Endodermal cell (in vitro differentiated cells): Measurements from ENCODE around the gene TNIK. TPM values are rescaled to one million over a fixed set of nuclear protein-coding genes. Genes with fewer than 3 reads are reported as not detected.

Source experiments
- DNase-seq: peaks from one replicate; pipeline ENCODE4 v3.0.0-alpha.2; 2017
- H3K27ac ChIP-seq: 2 replicates; pipeline ENCODE4 v1.5.1; 2013; ENCODE audit warnings: mild to moderate bottlenecking, low read depth, low read length, moderate library complexity
- H3K27me3 ChIP-seq: 2 replicates; pipeline ENCODE4 v1.6.1; 2013; ENCODE audit warnings: mild to moderate bottlenecking, low read length, moderate library complexity; ENCODE audit not compliant: insufficient read depth, control insufficient read depth, poor library complexity, severe bottlenecking
- H3K36me3 ChIP-seq: 2 replicates; pipeline ENCODE4 v1.7.0; 2013; ENCODE audit warnings: mild to moderate bottlenecking, low read length, moderate library complexity; ENCODE audit not compliant: control insufficient read depth, insufficient read depth
- H3K4me1 ChIP-seq: one replicate; pipeline ENCODE4 v1.7.0; 2013; ENCODE audit warnings: low read length; ENCODE audit not compliant: control insufficient read depth, insufficient read depth
- H3K4me3 ChIP-seq: 2 replicates; pipeline ENCODE4 v1.5.1; 2013; ENCODE audit warnings: mild to moderate bottlenecking, low read length, moderate library complexity
- H3K9ac ChIP-seq: 2 replicates; pipeline ENCODE4 v1.6.1; 2013; ENCODE audit warnings: mild to moderate bottlenecking, low read length, moderate library complexity; ENCODE audit not compliant: poor library complexity, severe bottlenecking; ENCODE audit errors: extremely low read depth
- H3K9me3 ChIP-seq: 2 replicates; pipeline ENCODE4 v1.6.1; 2013; ENCODE audit warnings: mild to moderate bottlenecking, low read length, moderate library complexity; ENCODE audit not compliant: control insufficient read depth
- H3K27ac Mint-ChIP-seq: 2 replicates; pipeline ENCODE4 v1.8.0; 2020; ENCODE audit warnings: mixed read lengths
- H3K27me3 Mint-ChIP-seq: 2 replicates; pipeline ENCODE4 v1.8.0; 2021; ENCODE audit warnings: mild to moderate bottlenecking, mixed read lengths; ENCODE audit not compliant: insufficient read depth
- H3K36me3 Mint-ChIP-seq: 2 replicates; pipeline ENCODE4 v1.8.0; 2020; ENCODE audit warnings: low read depth, mixed read lengths
- H3K4me1 Mint-ChIP-seq: 2 replicates; pipeline ENCODE4 v1.8.0; 2020; ENCODE audit warnings: mixed read lengths
- H3K4me3 Mint-ChIP-seq: 2 replicates; pipeline ENCODE4 v1.8.0; 2020; ENCODE audit warnings: mild to moderate bottlenecking, moderate library complexity, mixed read lengths
- H3K9me3 Mint-ChIP-seq: 2 replicates; pipeline ENCODE4 v1.8.0; 2020; ENCODE audit warnings: mild to moderate bottlenecking, mixed read lengths
- CTCF ChIP-seq: fragments of 200-600 bp; sonication (generic); conservative IDR thresholded peaks from 2 replicates; pipeline ENCODE4 v1.5.0; 2021; ENCODE audit warnings: antibody characterized with exemption, mild to moderate bottlenecking
- WGBS, 2 experiments: methylation state at CpG; one replicate each; pipeline versions ENCODE4 v1.1.5 to v1.1.7; 2013; ENCODE audit warnings: missing lambda C conversion rate in 2 of 2, mixed read lengths in 1 of 2; ENCODE audit not compliant: insufficient coverage in 1 of 2, insufficient read length in 1 of 2; 5-methylcytosine and 5-hydroxymethylcytosine counted together
- total RNA-seq, 2 donors: library from RNA; stranded (reverse); fragmentation: NEBNext Ultra II Directional in 1 of 2; extraction: Animal tissue kit (Norgen Biotek cat#: 25700) in 1 of 2; gene quantifications; 2 replicates in 1 of 2; 3 replicates in 1 of 2; pipeline ENCODE4 v1.2.1, GENCODE V29; 2021

The TNIK gene
- total RNA-seq, 2 donors from 2014 or later, result 12.2 to 14.9 TPM

DNA sequence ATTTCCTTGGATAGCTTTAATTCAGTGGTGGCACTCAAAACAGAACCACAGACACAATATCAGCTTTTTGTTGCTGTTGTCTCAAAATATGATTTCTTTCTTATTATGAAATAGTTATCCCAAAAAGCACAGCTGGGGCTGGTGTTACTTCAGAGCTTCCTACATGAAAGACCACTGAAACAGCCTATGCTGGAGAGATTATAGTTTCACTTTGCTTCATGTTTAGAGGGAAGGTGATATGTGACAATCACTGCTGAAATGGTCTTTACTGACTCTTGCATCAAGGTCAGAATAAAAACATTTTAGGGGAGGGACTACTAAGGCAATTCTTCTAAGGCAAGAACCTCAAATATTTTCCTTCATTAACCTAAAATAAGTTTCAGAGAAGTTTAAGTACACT is 190.7 kb downstream of the TNIK start:
- Mint-ChIP-seq H3K36me3 (no peaks in the 10 kb centered on the region), H3K9me3 (no peaks in the 10 kb centered on the region), H3K27ac (no peak overlapping the region), H3K4me3 (no peak overlapping the region), H3K27me3 (no peaks in the 10 kb centered on the region), H3K4me1 (peaks cover 9% of the 10 kb centered on the region)
- Histone ChIP-seq H3K4me1 (no peaks in the 10 kb centered on the region), H3K27ac (no peak overlapping the region), H3K9ac (no peak overlapping the region), H3K9me3 (no peaks in the 10 kb centered on the region), H3K4me3 (no peak overlapping the region), H3K36me3 (no peaks in the 10 kb centered on the region), H3K27me3 (no peaks in the 10 kb centered on the region)
- DNase-seq, result no peak
- TF ChIP-seq CTCF, result no peak

- Mint-ChIP-seq H3K4me1 (peaks cover 9% of the 10 kb centered on the region), H3K27me3 (no peaks in the 10 kb centered on the region), H3K9me3 (no peaks in the 10 kb centered on the region), H3K36me3 (no peaks in the 10 kb centered on the region), H3K27ac (no peak overlapping the region), H3K4me3 (no peak overlapping the region)
- Histone ChIP-seq H3K27ac (no peak overlapping the region), H3K4me3 (no peak overlapping the region), H3K9ac (no peak overlapping the region), H3K4me1 (no peaks in the 10 kb centered on the region), H3K27me3 (no peaks in the 10 kb centered on the region), H3K9me3 (no peaks in the 10 kb centered on the region), H3K36me3 (no peaks in the 10 kb centered on the region)
- 88% methylated on average over 1 of the region's 1 CpG for WGBS, 2 experiments
- TF ChIP-seq CTCF, result no peak
- DNase-seq, result no peak
These were observed 191.5 kb downstream of the TNIK start for GRCh38 chr3:171268677-171269076.

DNA sequence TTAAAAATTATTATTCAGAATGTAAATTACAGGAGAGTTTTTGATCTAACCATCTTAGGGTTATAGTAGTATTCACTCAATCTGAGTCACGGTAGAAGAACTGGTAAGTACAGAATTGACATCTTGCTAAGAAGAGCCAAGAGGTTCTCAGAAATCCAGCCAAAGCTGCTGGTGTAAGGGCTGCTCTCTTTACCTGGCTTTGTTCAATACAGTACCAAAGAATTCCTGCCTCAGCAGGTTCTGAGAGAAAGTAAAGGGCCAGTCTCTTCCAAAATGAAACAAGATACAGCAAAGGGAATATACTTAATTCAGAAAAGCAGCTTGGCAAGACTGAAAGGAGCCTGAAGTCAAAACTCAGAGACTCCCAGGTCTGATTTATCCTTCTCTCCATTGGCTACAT is 193.1 kb downstream of the TNIK start:
- Mint-ChIP-seq H3K36me3 (no peaks in the 10 kb centered on the region), H3K4me3 (no peak overlapping the region), H3K27ac (no peak overlapping the region), H3K9me3 (no peaks in the 10 kb centered on the region), H3K4me1 (peaks cover 9% of the 10 kb centered on the region), H3K27me3 (no peaks in the 10 kb centered on the region)
- Histone ChIP-seq H3K9ac (no peak overlapping the region), H3K4me1 (no peaks in the 10 kb centered on the region), H3K9me3 (no peaks in the 10 kb centered on the region), H3K36me3 (no peaks in the 10 kb centered on the region), H3K27me3 (no peaks in the 10 kb centered on the region), H3K27ac (no peak overlapping the region), H3K4me3 (no peak overlapping the region)
- WGBS, 2 experiments, result 78 to 83% methylated on average over 1 of the region's 1 CpG
- TF ChIP-seq CTCF, result no peak
- DNase-seq, result no peak
